ENCODE data around the gene ABTB2.

GRCh38 chr11:34296412-34296811, 61.4 kb downstream of the ABTB2 start:
- TF ChIP-seq POLR2AphosphoS5 (IDR thresholded peaks at IDR 0.05; ENCODE audit: low read length) = no peak
- no peak for TF ChIP-seq TCF12 (IDR thresholded peaks at IDR 0.05; ENCODE audit: low read depth, low read length)
- no peak for TF ChIP-seq ZNF207 (IDR thresholded peaks at IDR 0.05; ENCODE audit: borderline replicate concordance)
- TF ChIP-seq, protein P1, sequence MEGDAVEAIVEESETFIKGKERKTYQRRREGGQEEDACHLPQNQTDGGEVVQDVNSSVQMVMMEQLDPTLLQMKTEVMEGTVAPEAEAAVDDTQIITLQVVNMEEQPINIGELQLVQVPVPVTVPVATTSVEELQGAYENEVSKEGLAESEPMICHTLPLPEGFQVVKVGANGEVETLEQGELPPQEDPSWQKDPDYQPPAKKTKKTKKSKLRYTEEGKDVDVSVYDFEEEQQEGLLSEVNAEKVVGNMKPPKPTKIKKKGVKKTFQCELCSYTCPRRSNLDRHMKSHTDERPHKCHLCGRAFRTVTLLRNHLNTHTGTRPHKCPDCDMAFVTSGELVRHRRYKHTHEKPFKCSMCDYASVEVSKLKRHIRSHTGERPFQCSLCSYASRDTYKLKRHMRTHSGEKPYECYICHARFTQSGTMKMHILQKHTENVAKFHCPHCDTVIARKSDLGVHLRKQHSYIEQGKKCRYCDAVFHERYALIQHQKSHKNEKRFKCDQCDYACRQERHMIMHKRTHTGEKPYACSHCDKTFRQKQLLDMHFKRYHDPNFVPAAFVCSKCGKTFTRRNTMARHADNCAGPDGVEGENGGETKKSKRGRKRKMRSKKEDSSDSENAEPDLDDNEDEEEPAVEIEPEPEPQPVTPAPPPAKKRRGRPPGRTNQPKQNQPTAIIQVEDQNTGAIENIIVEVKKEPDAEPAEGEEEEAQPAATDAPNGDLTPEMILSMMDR (IDR thresholded peaks at IDR 0.05 in 2 of 3, conservative IDR thresholded peaks at IDR 0.05 in 1 of 3; ENCODE audit: control insufficient read depth in 2 of 3, extremely low read depth in 1 of 3, insufficient read depth in 1 of 3, low read depth in 3 of 3, low read length in 3 of 3) = no peak
- TF ChIP-seq ETV6 (conservative IDR thresholded peaks at IDR 0.05 in 1 of 2, IDR thresholded peaks at IDR 0.05 in 1 of 2; ENCODE audit: borderline replicate concordance in 1 of 2, low read depth in 1 of 2) = no peak
- TF ChIP-seq PAX8 (IDR thresholded peaks at IDR 0.05) = no peak
